K562 (cell line): ENCODE results near the gene C16orf86.

Experiments used
- CEBPB ChIP-seq: fragments of 450-650 bp; IDR thresholded peaks from 2 replicates; pipeline ENCODE4 v1.6.1; 2016; ENCODE audit warnings: missing genetic modification characterization, missing compliant biosample characterization
- DNMT1 ChIP-seq: fragments of 450-650 bp; IDR thresholded peaks from 2 replicates; pipeline ENCODE4 v1.6.1; 2016; ENCODE audit warnings: antibody characterized with exemption, mild to moderate bottlenecking

- no peak for TF ChIP-seq DNMT1
- TF ChIP-seq CEBPB (tag) = no peak
These were observed 21.1 kb upstream of the C16orf86 start for GRCh38 chr16:67645397-67646121.
